Type B pancreatic cell (in vitro differentiated cells): ENCODE results near the gene CISD2. TPM values are rescaled to one million over a fixed set of nuclear protein-coding genes. Genes with fewer than 3 reads are reported as not detected.

Experiments used
- DNase-seq: peaks from one replicate; pipeline ENCODE4 v3.0.0; 2021; ENCODE audit warnings: mixed read lengths; ENCODE audit not compliant: unreplicated experiment; ENCODE audit errors: extremely low spot score
- H3K27ac Mint-ChIP-seq: 2 replicates; pipeline ENCODE4 v1.8.0; 2021; ENCODE audit warnings: mild to moderate bottlenecking, mixed read lengths
- H3K27me3 Mint-ChIP-seq: 2 replicates; pipeline ENCODE4 v1.8.0; 2021; ENCODE audit warnings: mixed read lengths
- H3K36me3 Mint-ChIP-seq: 2 replicates; pipeline ENCODE4 v1.8.0; 2021; ENCODE audit warnings: mixed read lengths
- H3K4me1 Mint-ChIP-seq: one replicate; pipeline ENCODE4 v1.8.0; 2021; ENCODE audit warnings: mixed read lengths; ENCODE audit not compliant: unreplicated experiment
- H3K4me3 Mint-ChIP-seq: 2 replicates; pipeline ENCODE4 v1.8.0; 2021; ENCODE audit warnings: mild to moderate bottlenecking, mixed read lengths
- H3K9me3 Mint-ChIP-seq: 2 replicates; pipeline ENCODE4 v1.8.0; 2021; ENCODE audit warnings: mixed read lengths
- CTCF ChIP-seq: fragments of 200-600 bp; sonication (generic); conservative IDR thresholded peaks from 2 replicates; pipeline ENCODE4 v1.5.0; 2021; ENCODE audit warnings: antibody characterized with exemption, mild to moderate bottlenecking
- total RNA-seq: library from RNA; stranded (reverse); gene quantifications from 2 replicates; pipeline ENCODE4 v1.2.1, GENCODE V29; 2021; ENCODE audit warnings: low replicate concordance

CISD2 gene
- total RNA-seq, 1 donor from 2014 or later, result 27.9 TPM

DNA sequence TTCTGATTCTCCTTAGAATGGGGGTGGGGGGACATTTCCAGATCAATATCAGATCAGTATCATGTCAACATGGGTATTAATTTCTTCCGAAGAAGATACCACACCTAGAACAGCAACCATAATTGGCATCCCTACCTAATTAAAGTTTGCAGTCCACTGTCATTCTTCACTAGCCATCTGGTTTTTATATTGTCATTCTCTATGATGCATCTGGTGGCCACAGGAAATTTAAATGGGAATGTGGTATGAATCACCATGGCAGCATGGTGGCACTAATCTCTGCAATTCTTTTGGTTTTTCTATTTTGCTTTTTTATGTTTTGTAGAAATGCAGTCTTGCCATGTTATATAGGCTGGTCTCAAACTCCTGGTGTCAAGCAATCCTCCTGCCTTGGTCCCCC lies 24.9 kb upstream of the CISD2 start:
- no peaks in the 10 kb centered on the region for H3K4me1 Mint-ChIP-seq
- H3K9me3 Mint-ChIP-seq, result no peaks in the 10 kb centered on the region
- no peak for TF ChIP-seq CTCF
- peaks cover 5% of the 10 kb centered on the region for H3K36me3 Mint-ChIP-seq
- H3K4me3 Mint-ChIP-seq, result no peak overlapping the region
- H3K27ac Mint-ChIP-seq, result no peak overlapping the region
- no peak for DNase-seq
- H3K27me3 Mint-ChIP-seq, result no peaks in the 10 kb centered on the region

GRCh38 chr4:102847687-102848086 lies 21.1 kb upstream of the CISD2 start:
- Mint-ChIP-seq H3K27ac (no peak overlapping the region), H3K4me3 (no peak overlapping the region), H3K27me3 (no peaks in the 10 kb centered on the region), H3K9me3 (no peaks in the 10 kb centered on the region), H3K4me1 (no peaks in the 10 kb centered on the region), H3K36me3 (no peaks in the 10 kb centered on the region)
- no peak for TF ChIP-seq CTCF
- no peak for DNase-seq

GRCh38 chr4:102849579-102850104 lies 19.1 kb upstream of the CISD2 start:
- DNase-seq, result no peak
- Mint-ChIP-seq H3K4me1 (no peaks in the 10 kb centered on the region), H3K36me3 (no peaks in the 10 kb centered on the region), H3K4me3 (no peak overlapping the region), H3K9me3 (no peaks in the 10 kb centered on the region), H3K27ac (no peak overlapping the region), H3K27me3 (no peaks in the 10 kb centered on the region)
- TF ChIP-seq CTCF, result no peak

GRCh38 chr4:102850370-102850769 lies 18.4 kb upstream of the CISD2 start:
- TF ChIP-seq CTCF, result no peak
- Mint-ChIP-seq H3K27ac (no peak overlapping the region), H3K4me1 (no peaks in the 10 kb centered on the region), H3K36me3 (no peaks in the 10 kb centered on the region), H3K27me3 (no peaks in the 10 kb centered on the region), H3K4me3 (no peak overlapping the region), H3K9me3 (no peaks in the 10 kb centered on the region)
- DNase-seq, result no peak

DNA sequence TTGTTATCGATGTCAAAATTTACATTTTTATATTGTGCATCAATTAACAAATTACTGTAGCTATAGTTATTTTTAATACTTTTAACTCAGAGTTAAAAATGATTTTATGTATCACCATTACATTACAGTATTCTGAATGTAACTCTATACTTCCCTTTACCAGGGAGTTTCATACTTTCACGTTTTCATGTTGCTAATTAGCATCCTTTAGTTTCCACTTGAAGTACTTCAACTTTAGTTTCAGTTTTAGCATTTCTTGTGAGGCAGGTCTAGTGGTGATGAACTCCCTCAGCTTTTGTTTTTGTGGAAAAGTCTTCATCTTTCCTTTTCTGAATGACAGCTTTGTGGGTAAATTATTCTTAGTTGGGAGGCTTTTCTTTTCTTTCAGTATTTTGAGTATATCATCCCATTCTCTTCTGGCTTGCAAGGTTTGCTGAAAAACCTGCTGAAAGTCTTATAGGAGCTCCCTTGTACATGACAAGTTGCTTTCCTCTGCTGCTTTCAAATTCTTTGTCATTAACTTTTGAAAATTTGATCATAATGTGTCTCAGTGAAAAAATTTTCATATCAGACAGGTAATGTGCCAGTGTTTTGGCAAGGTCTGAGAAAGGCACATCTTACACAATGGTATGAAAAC lies 9.8 kb upstream of the CISD2 start:
- H3K4me3 Mint-ChIP-seq, result no peak overlapping the region
- H3K36me3 Mint-ChIP-seq, result peaks cover 14% of the 10 kb centered on the region
- no peak for TF ChIP-seq CTCF
- peaks cover 4% of the 10 kb centered on the region for H3K9me3 Mint-ChIP-seq
- H3K27me3 Mint-ChIP-seq, result no peaks in the 10 kb centered on the region
- no peak overlapping the region for H3K27ac Mint-ChIP-seq
- H3K4me1 Mint-ChIP-seq, result no peaks in the 10 kb centered on the region
- no peak for DNase-seq
